Left ventricle myocardium inferior (tissue), 1 donor: ENCODE results near the gene TPK1. TPM values are rescaled to one million over a fixed set of nuclear protein-coding genes. Genes with fewer than 3 reads are reported as not detected.

ENCODE experiments used
- DNase-seq: peaks from one replicate; pipeline ENCODE4 v3.0.0-alpha.2; 2020
- H3K27ac ChIP-seq: fragments of 200-600 bp; replicated peaks from 2 replicates; pipeline ENCODE4 v1.8.0; 2021
- H3K27me3 ChIP-seq: fragments of 200-600 bp; 2 replicates; pipeline ENCODE4 v1.8.0; 2021; ENCODE audit warnings: low read depth
- H3K36me3 ChIP-seq: fragments of 200-600 bp; 2 replicates; pipeline ENCODE4 v1.8.0; 2021
- H3K4me1 ChIP-seq: fragments of 200-600 bp; 2 replicates; pipeline ENCODE4 v1.8.0; 2021
- H3K4me3 ChIP-seq: fragments of 200-600 bp; 2 replicates; pipeline ENCODE4 v1.8.0; 2021; ENCODE audit warnings: mild to moderate bottlenecking, moderate library complexity
- H3K9me3 ChIP-seq: fragments of 200-600 bp; replicated peaks from 2 replicates; pipeline ENCODE4 v1.8.0; 2021
- CTCF ChIP-seq: fragments of 200-600 bp; IDR thresholded peaks from 2 replicates; pipeline ENCODE4 v1.8.0; 2021; ENCODE audit warnings: antibody characterized with exemption, mild to moderate bottlenecking, borderline replicate concordance
- intact Hi-C: fragments of 100-400 bp; cut with micrococcal nuclease; formaldehyde crosslinking; loops from one replicate; pipeline ENCODE4 v1.11.0; 2022
- total RNA-seq: library from RNA; stranded (reverse); fragmentation: NEBNext Ultra II Directional; extraction: Animal tissue kit (Norgen Biotek cat#: 25700); gene quantifications from one replicate; pipeline ENCODE4 v1.2.1, GENCODE V29; 2021
- donor health status: DM: no; HTN: yes; CAD: no; lungs with severe emphysema.

TPK1 gene
- total RNA-seq, 1 donor from 2014 or later, result 3.5 TPM

GRCh38 chr7:144628176-144628575 lies 207.7 kb downstream of the TPK1 start:
- Histone ChIP-seq H3K27me3 (no peaks in the 10 kb centered on the region), H3K36me3 (no peaks in the 10 kb centered on the region), H3K27ac (no peak overlapping the region), H3K4me1 (no peaks in the 10 kb centered on the region), H3K4me3 (no peak overlapping the region), H3K9me3 (no peaks in the 10 kb centered on the region)
- intact Hi-C loops, result no loop called here
- no peak for DNase-seq
- TF ChIP-seq CTCF, result no peak

- Histone ChIP-seq H3K9me3 (peaks cover 6% of the 10 kb centered on the region), H3K27ac (no peak overlapping the region), H3K36me3 (no peaks in the 10 kb centered on the region), H3K4me3 (no peak overlapping the region), H3K27me3 (no peaks in the 10 kb centered on the region), H3K4me1 (no peaks in the 10 kb centered on the region)
- intact Hi-C loops, result no loop called here
- DNase-seq, result no peak
- TF ChIP-seq CTCF, result no peak
Observed at GRCh38 chr7:144622745-144623144, 213.1 kb downstream of the TPK1 start.

GRCh38 chr7:144606261-144606660 lies 229.6 kb downstream of the TPK1 start:
- TF ChIP-seq CTCF, result no peak
- no peak for DNase-seq
- H3K9me3 ChIP-seq, result no peaks in the 10 kb centered on the region
- no peaks in the 10 kb centered on the region for H3K36me3 ChIP-seq
- no peaks in the 10 kb centered on the region for H3K27me3 ChIP-seq
- H3K4me1 ChIP-seq, result no peaks in the 10 kb centered on the region
- H3K27ac ChIP-seq, result no peak overlapping the region
- intact Hi-C loops, result no loop called here
- no peak overlapping the region for H3K4me3 ChIP-seq

- intact Hi-C loops, result no loop called here
- TF ChIP-seq CTCF, result no peak
- no peaks in the 10 kb centered on the region for H3K27me3 ChIP-seq
- H3K9me3 ChIP-seq, result peaks cover 48% of the 10 kb centered on the region
- no peak overlapping the region for H3K27ac ChIP-seq
- H3K36me3 ChIP-seq, result peaks cover 3% of the 10 kb centered on the region
- DNase-seq, result no peak
- no peaks in the 10 kb centered on the region for H3K4me1 ChIP-seq
- no peak overlapping the region for H3K4me3 ChIP-seq
Observed at GRCh38 chr7:144596953-144597352, 238.9 kb downstream of the TPK1 start.

GRCh38 chr7:144594580-144594979 lies 241.3 kb downstream of the TPK1 start:
- no peak for DNase-seq
- no peak for TF ChIP-seq CTCF
- peaks cover 3% of the 10 kb centered on the region for H3K36me3 ChIP-seq
- no peaks in the 10 kb centered on the region for H3K4me1 ChIP-seq
- no peak overlapping the region for H3K27ac ChIP-seq
- H3K9me3 ChIP-seq, result peaks cover 48% of the 10 kb centered on the region
- intact Hi-C loops, result no loop called here
- no peaks in the 10 kb centered on the region for H3K27me3 ChIP-seq
- no peak overlapping the region for H3K4me3 ChIP-seq
